ENCODE measurements around the gene RBFOX2. TPM values are rescaled to one million over a fixed set of nuclear protein-coding genes. Genes with fewer than 3 reads are reported as not detected.
A peak's percentile ranks its signal among the peaks of the same experiment; 100 is the strongest.

Gene RBFOX2
- total and polyA plus RNA-seq, 2 donors (not counting 3 experiments of a cell fraction or from before 2014, with no cell fraction given): 125 to 142 TPM

DNA sequence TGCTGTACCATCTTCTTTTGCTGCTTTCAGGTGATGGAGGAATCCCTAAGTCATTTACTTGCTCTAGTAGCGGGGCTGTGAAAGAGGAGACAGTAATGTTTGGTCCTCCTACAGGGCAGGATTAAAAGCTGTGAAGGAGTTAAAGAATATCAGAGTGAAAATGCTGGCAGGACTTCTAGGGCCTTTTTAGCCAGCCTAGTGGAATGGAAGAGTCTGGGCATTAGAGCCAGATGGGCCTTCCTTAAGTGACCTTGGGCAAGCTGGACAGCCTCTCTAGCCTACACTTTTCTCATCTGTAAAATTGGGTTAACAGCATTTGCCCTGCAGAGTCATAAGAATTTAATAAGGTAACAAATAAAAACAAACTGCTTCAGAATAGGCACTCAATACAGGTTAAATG lies 114.7 kb downstream of the RBFOX2 start:
- no peaks in the 10 kb centered on the region for H3K9me3 ChIP-seq (replicated peaks; ENCODE audit: control insufficient read depth, insufficient read depth, low read length)
- BruUV-seq (replicated peaks): no TSS peak
- no peaks in the 10 kb centered on the region for H4K20me1 ChIP-seq (replicated peaks; ENCODE audit: control insufficient read depth, extremely low read depth, insufficient read depth, low read length)
- intact Hi-C loops (cut with micrococcal nuclease): loop anchor here (5.0 to 10.0 kb wide), 2 partner anchors 77 to 559 kb away; no protein-coding TSS in a partner anchor
- FAIRE-seq (no peak), DNase-seq (ENCODE audit: low read depth, low spot score) (no peak)
- no peaks in the 10 kb centered on the region for H3K27me3 ChIP-seq (ENCODE audit: control insufficient read depth in 2 of 2, insufficient read depth in 2 of 2, low read length in 2 of 2)
- no peak overlapping the region for H3K4me3 ChIP-seq (replicated peaks in 1 of 3; ENCODE audit: insufficient read depth in 1 of 3, low read depth in 1 of 3, low read length in 3 of 3)
- peak overlapping the region; percentile 54 for H3K9ac ChIP-seq (replicated peaks; ENCODE audit: extremely low read depth, insufficient read depth, low read length)
- H3K36me3 ChIP-seq (ENCODE audit: control insufficient read depth in 2 of 2, extremely low read depth in 1 of 2, insufficient read depth in 2 of 2, low read length in 2 of 2): no peaks in the 10 kb centered on the region
- ChIA-PET POLR2A (no interaction called here), CTCF (interaction anchor here (0.8 to 3.6 kb wide), 9 partner anchors 9 to 483 kb away, joined by 3 to 15 read pairs (median 5); no protein-coding TSS in a partner anchor)
- dilution Hi-C loops (cut with MboI; ENCODE audit: extremely low pct_ligation_motif_present, low sequenced_read_pairs): no loop called here
- peaks cover 41% of the 10 kb centered on the region for H3K4me1 ChIP-seq (ENCODE audit: control insufficient read depth, extremely low read depth, insufficient read depth, low read length)
- H3K9me1 ChIP-seq (replicated peaks; ENCODE audit: control insufficient read depth, extremely low read depth, insufficient read depth, low read length): no peaks in the 10 kb centered on the region
- peak overlapping the region; percentile 92 for H3K4me2 ChIP-seq (ENCODE audit: insufficient read depth, low read length)
- H3K27ac ChIP-seq (ENCODE audit: insufficient read depth, low read depth, low read length): no peak overlapping the region
- TF ChIP-seq GATA2 (IDR thresholded peaks at IDR 0.05; ENCODE audit: insufficient read depth, insufficient read length, low read depth, low read length): no peak
- peaks cover 53% of the 10 kb centered on the region for H3K79me2 ChIP-seq (ENCODE audit: control insufficient read depth, insufficient read depth, low read length)
- no peak overlapping the region for H2AFZ ChIP-seq (ENCODE audit: low read depth, low read length)

GRCh38 chr22:35912658-35913057 lies 116.0 kb downstream of the RBFOX2 start:
- H3K36me3 ChIP-seq (ENCODE audit: control insufficient read depth in 2 of 2, extremely low read depth in 1 of 2, insufficient read depth in 2 of 2, low read length in 2 of 2): no peaks in the 10 kb centered on the region
- H2AFZ ChIP-seq (ENCODE audit: low read depth, low read length): no peak overlapping the region
- H3K9ac ChIP-seq (replicated peaks; ENCODE audit: extremely low read depth, insufficient read depth, low read length): no peak overlapping the region
- H3K9me3 ChIP-seq (replicated peaks; ENCODE audit: control insufficient read depth, insufficient read depth, low read length): no peaks in the 10 kb centered on the region
- H3K4me3 ChIP-seq (replicated peaks in 1 of 3; ENCODE audit: insufficient read depth in 1 of 3, low read depth in 1 of 3, low read length in 3 of 3): no peak overlapping the region
- dilution Hi-C loops (cut with MboI; ENCODE audit: extremely low pct_ligation_motif_present, low sequenced_read_pairs) (no loop called here), intact Hi-C loops (cut with micrococcal nuclease) (loop anchor here (5.0 to 10.0 kb wide), 2 partner anchors 75 to 558 kb away; no protein-coding TSS in a partner anchor)
- H3K9me1 ChIP-seq (replicated peaks; ENCODE audit: control insufficient read depth, extremely low read depth, insufficient read depth, low read length): no peaks in the 10 kb centered on the region
- no peak overlapping the region for H3K4me2 ChIP-seq (ENCODE audit: insufficient read depth, low read length)
- no peak for DNase-seq (ENCODE audit: low read depth, low spot score)
- peaks cover 41% of the 10 kb centered on the region for H3K4me1 ChIP-seq (ENCODE audit: control insufficient read depth, extremely low read depth, insufficient read depth, low read length)
- no TSS peak for BruUV-seq (replicated peaks)
- ChIA-PET POLR2A (no interaction called here), CTCF (interaction anchor here (1.8 kb wide), 1 partner anchor 74 kb away, joined by 5 read pairs; no protein-coding TSS in a partner anchor)
- peaks cover 50% of the 10 kb centered on the region for H3K79me2 ChIP-seq (ENCODE audit: control insufficient read depth, insufficient read depth, low read length)
- H4K20me1 ChIP-seq (replicated peaks; ENCODE audit: control insufficient read depth, extremely low read depth, insufficient read depth, low read length): no peaks in the 10 kb centered on the region
- H3K27me3 ChIP-seq (ENCODE audit: control insufficient read depth in 2 of 2, insufficient read depth in 2 of 2, low read length in 2 of 2): no peaks in the 10 kb centered on the region
- no peak overlapping the region for H3K27ac ChIP-seq (ENCODE audit: insufficient read depth, low read depth, low read length)
- TF ChIP-seq GATA2 (IDR thresholded peaks at IDR 0.05; ENCODE audit: insufficient read depth, insufficient read length, low read depth, low read length) (no peak), POLR2AphosphoS5 (IDR thresholded peaks at IDR 0.05; ENCODE audit: insufficient read depth, low read depth, low read length) (no peak), MYC (IDR thresholded peaks at IDR 0.05; ENCODE audit: low read depth, low read length) (no peak), EZH2 (IDR thresholded peaks at IDR 0.05; ENCODE audit: borderline replicate concordance, low read depth, low read length, severe bottlenecking) (no peak), POLR2A (IDR thresholded peaks at IDR 0.05; ENCODE audit: low read depth, low read length) (no peak), JUN (IDR thresholded peaks at IDR 0.05; ENCODE audit: borderline replicate concordance, insufficient read depth, insufficient read length, low read depth) (no peak), FOS (IDR thresholded peaks at IDR 0.05; ENCODE audit: borderline replicate concordance, insufficient read depth, low read length) (no peak)
- TF ChIP-seq, protein P1, sequence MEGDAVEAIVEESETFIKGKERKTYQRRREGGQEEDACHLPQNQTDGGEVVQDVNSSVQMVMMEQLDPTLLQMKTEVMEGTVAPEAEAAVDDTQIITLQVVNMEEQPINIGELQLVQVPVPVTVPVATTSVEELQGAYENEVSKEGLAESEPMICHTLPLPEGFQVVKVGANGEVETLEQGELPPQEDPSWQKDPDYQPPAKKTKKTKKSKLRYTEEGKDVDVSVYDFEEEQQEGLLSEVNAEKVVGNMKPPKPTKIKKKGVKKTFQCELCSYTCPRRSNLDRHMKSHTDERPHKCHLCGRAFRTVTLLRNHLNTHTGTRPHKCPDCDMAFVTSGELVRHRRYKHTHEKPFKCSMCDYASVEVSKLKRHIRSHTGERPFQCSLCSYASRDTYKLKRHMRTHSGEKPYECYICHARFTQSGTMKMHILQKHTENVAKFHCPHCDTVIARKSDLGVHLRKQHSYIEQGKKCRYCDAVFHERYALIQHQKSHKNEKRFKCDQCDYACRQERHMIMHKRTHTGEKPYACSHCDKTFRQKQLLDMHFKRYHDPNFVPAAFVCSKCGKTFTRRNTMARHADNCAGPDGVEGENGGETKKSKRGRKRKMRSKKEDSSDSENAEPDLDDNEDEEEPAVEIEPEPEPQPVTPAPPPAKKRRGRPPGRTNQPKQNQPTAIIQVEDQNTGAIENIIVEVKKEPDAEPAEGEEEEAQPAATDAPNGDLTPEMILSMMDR (IDR thresholded peaks at IDR 0.05; ENCODE audit: extremely low read depth in 1 of 2, insufficient read depth in 1 of 2, low read depth in 1 of 2, low read length in 2 of 2): no peak
- TF ChIP-seq, protein P2, sequence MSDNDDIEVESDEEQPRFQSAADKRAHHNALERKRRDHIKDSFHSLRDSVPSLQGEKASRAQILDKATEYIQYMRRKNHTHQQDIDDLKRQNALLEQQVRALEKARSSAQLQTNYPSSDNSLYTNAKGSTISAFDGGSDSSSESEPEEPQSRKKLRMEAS (IDR thresholded peaks at IDR 0.05; ENCODE audit: insufficient read depth, insufficient read length): no peak
- FAIRE-seq: no peak
